GM21390 (cell line): ENCODE data around the gene PTPRK.

Source experiments
- ATAC-seq: cut with Tn5 transposase; IDR thresholded peaks from one replicate; pipeline ENCODE4 v1.9.1; 2021; ENCODE audit not compliant: unreplicated experiment

The PTPRK gene

GRCh38 chr6:128516514-128516898 lies 3.9 kb downstream of the PTPRK start:
- no peak for ATAC-seq

- ATAC-seq: no peak
Measured at GRCh38 chr6:128515550-128516513, 4.6 kb downstream of the PTPRK start.

DNA sequence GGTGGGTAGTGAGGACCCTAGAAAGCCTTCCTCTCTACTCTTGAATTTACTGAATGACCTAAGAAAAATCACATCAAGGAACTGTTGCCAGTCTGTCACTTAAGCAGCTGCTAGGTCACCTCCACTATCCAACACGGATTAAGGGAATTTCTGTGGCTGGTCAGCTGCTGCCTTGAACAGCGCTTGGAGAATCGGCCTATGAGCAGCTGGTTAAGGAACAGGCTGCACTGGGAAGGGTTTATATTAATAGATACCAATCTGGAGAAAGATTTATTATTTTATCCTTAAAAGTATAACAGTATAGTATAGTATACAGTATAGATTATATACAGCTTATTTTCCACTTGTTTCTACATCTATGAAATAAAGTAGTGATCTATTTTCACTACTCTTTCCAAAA lies 6.5 kb downstream of the PTPRK start:
- ATAC-seq: no peak

- ATAC-seq: no peak
Measured at GRCh38 chr6:128512296-128512695, 8.1 kb downstream of the PTPRK start.

DNA sequence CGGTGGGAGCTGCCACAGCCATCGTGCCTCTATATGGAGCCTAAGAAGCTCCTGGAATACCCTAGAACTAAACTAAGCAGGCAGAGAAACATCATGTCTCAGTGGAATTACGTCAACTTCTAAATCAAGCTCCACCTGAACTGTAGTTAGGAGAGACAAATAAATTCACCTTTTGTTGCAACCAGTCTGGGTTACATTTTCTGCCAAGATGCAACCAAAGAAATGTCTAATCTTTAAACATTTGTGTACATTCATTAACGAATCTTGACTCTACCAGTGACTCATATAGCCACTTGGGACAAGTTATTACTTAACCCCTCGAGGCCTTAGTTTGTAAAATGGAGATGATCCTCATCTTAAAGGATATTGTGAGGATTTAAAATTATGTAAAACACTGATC lies 8.9 kb downstream of the PTPRK start:
- ATAC-seq: no peak

- no peak for ATAC-seq
Measured at GRCh38 chr6:128509709-128510108, 10.7 kb downstream of the PTPRK start.

DNA sequence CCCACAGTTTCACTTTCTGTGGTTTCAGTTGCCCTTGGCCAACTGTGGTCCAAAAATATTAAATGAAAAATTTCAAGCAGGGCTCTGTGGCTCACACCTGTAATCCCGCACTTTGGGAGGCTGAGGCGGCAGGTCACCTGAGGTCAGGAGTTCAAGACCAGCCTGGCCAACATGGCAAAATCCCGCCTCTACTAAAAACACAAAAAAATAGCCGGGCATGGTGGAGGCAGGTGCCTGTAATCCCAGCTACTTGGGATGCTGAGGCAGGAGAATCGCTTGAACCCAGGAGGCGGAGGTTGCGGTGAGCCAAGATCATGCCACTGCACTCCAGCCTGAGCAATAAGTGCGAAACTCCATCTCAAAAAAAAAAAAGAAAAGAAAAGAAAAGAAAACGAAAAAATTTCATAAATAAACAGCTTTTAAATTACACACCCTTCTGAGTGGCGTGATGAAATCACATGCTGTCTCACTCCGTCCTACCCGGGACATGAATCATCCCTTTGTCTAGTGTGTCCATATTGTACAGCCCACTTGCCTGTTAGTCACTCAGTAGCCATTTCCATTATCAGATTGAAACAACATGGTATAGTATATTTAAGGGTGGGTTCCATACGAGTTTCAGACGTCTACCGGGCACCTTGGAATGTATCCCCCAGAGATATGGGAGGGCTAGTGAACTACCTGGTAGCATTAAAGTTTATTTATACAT lies 11.7 kb downstream of the PTPRK start:
- ATAC-seq: no peak

GRCh38 chr6:128507337-128508310 lies 12.8 kb downstream of the PTPRK start:
- no peak for ATAC-seq

- no peak for ATAC-seq
Measured at GRCh38 chr6:128505603-128506002, 14.8 kb downstream of the PTPRK start.

- no peak for ATAC-seq
Measured at GRCh38 chr6:128504003-128504654, 16.3 kb downstream of the PTPRK start.

DNA sequence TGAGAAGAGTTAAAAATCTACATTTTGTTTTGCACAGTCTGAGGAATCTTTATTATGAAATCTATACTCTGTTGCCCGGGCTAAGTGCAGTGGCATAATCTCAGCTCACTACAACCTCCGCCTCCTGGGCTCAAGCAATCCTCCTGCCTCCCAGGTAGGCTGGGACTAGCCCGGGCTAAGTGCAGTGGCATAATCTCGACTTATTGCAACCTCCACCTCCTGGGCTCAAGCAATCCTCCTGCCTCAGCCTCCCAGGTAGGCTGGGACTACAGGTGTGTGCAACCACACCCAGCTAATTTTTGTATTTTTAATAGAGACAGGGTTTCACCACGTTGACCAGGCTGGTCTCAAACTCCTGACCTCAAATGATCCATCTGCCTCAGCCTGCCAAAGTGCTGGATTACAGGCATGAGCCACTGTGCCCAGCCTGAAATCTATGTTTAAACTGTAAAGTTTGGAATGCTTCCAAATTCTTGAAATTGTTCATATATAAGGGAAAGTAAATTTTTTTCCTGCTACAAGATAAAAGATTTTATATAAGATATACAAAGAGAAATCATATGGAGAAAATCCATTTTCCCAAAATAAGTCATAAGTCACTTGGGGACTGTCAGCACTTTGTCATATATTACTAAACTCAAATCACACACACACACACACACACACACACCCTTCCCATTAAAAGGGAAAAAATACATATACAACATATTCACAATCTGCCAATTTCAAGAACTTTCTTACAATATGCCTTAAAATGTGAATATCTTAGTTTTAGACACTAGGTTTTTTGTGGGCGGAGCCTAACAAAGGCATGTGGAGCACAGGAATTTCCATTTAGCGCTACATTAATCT lies 19.4 kb downstream of the PTPRK start:
- no peak for ATAC-seq

GRCh38 chr6:128500014-128500413 lies 20.4 kb downstream of the PTPRK start:
- no peak for ATAC-seq

- ATAC-seq: no peak
Measured at GRCh38 chr6:128499079-128499731, 21.2 kb downstream of the PTPRK start.

DNA sequence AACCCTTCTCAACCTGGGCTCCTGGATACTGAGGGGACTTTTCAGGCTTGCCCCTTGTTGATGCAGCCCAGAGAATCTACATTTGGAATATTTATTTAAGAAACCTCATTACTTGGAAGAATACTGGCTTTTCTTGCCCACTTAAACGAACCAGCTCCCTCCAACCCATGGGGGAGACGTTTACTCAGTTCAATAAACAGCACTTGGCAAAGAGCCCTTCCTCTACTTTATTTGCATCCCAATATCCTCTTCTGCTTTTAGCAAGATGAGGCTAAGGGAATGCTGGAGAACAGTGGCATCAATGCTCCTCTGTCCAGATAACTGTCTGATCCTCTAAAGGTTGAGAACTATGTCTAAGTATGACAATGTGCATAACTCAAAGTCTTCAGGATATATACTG lies 22.2 kb downstream of the PTPRK start:
- no peak for ATAC-seq

GRCh38 chr6:128495536-128496333 lies 24.7 kb downstream of the PTPRK start:
- no peak for ATAC-seq

DNA sequence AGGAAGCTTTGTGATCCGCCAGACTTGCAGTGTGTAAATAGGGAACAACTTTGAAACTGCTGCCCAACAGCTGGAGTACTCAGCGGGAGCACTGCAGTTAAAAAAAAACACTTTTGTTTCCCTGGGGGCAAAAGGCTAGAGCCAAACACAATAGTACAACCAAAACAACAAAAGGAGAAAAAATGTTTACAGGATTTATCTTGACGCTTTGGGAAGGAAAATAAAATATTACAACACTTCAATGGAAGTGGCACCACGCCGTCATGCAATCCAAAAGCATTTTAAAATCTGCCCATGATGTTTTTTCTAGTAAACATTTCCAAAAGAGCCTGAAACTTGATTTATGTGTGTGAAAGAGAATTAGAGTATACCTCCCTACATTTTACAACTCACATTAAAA lies 26.0 kb downstream of the PTPRK start:
- ATAC-seq: no peak

- ATAC-seq: peak; percentile 53
Measured at GRCh38 chr6:128493877-128494276, 26.5 kb downstream of the PTPRK start.

DNA sequence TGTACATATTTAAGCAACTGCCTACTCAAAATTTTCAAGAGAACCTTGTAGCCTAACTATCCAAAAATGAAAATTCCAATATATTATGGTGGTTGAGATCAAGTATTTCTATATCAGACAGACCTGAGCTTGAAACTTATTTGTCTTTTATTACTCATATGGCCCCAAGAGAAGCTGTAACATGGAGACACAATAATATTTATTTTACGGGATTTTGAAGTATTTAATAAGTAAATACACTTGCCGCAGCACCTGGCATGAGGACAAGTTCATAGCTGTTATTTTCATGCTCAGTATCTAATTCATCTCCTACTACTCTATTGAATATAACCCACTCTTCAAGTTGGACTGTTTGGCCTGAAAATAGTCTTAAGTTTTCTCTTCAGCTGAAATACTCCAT lies 28.0 kb downstream of the PTPRK start:
- no peak for ATAC-seq
